HG03457 (cell line): ENCODE measurements around the gene APOE.
"Not testable (repeated sequence)": the region's sequence is repeated elsewhere in the genome, so short reads cannot be mapped to it uniquely, and the experiment has no call there.

Experiments
- ATAC-seq: cut with Tn5 transposase; IDR thresholded peaks from one replicate; pipeline ENCODE4 v1.9.1; 2021; ENCODE audit warnings: moderate number of reproducible peaks; ENCODE audit not compliant: unreplicated experiment

The APOE gene

DNA sequence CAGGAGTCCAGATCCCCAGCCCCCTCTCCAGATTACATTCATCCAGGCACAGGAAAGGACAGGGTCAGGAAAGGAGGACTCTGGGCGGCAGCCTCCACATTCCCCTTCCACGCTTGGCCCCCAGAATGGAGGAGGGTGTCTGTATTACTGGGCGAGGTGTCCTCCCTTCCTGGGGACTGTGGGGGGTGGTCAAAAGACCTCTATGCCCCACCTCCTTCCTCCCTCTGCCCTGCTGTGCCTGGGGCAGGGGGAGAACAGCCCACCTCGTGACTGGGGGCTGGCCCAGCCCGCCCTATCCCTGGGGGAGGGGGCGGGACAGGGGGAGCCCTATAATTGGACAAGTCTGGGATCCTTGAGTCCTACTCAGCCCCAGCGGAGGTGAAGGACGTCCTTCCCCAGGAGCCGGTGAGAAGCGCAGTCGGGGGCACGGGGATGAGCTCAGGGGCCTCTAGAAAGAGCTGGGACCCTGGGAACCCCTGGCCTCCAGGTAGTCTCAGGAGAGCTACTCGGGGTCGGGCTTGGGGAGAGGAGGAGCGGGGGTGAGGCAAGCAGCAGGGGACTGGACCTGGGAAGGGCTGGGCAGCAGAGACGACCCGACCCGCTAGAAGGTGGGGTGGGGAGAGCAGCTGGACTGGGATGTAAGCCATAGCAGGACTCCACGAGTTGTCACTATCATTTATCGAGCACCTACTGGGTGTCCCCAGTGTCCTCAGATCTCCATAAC lies at the start of gene APOE:
TSS of gene APOE (plus strand) at position 360 of the 724 bp plus-strand sequence. CDS start 829 bp downstream, outside the sequence.
- no peak for ATAC-seq

DNA sequence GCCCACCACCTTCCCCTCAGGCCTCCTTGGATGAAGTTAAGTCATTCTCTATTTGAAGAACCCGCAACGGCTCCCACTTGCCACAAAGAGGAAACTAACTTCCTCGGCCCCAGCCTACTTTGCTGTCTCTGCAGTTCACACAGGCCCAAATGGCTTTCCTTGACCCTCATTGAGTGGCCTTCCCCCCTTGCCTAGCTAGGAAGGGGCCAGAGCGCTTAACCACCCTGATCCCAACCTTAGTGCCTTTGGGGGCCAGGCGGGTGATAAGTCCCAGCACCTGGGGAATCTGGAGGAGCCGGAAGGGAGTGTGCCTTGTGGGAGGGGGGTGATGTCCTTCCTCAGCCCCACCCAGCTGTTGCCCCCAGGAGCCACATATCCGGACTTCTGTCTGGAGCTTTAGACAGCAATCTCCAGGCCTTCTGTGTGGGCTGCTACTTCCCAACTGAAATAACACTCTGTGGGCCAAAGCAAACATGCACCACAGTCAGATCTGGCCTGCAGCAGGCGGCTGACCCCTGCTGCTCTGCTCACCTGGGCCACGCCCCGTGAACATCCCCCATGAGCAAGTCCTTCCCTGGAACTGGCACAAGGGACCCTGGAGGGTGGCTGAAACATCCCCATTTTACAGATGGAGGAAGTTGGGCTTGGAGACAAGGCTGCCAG lies 49.0 kb upstream of the APOE start:
- no peak for ATAC-seq

GRCh38 chr19:44857837-44858236 lies 47.8 kb upstream of the APOE start:
- ATAC-seq, result no peak

DNA sequence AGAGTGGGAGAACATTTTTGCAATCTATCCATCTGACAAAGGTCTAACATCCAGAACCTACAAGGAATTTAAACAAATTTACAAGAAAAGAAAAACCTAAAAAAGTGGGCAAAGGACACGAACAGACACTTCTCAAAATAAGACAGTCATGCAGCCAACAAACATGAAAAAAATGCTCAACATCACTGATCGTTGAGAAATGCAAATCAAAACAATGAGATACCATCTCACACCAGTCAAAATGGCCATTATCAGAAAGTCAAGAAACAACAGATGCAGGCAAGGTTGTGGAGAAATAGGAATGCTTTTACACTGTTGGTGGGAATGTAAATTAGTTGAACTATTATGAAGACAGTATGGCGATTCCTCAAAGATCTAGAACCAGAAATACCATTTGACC lies 44.0 kb upstream of the APOE start:
- not testable (repeated sequence) for ATAC-seq

- no peak for ATAC-seq
Measured at GRCh38 chr19:44863990-44864389, 41.6 kb upstream of the APOE start.

- ATAC-seq, result no peak
Measured at GRCh38 chr19:44865196-44865767, 40.3 kb upstream of the APOE start.

DNA sequence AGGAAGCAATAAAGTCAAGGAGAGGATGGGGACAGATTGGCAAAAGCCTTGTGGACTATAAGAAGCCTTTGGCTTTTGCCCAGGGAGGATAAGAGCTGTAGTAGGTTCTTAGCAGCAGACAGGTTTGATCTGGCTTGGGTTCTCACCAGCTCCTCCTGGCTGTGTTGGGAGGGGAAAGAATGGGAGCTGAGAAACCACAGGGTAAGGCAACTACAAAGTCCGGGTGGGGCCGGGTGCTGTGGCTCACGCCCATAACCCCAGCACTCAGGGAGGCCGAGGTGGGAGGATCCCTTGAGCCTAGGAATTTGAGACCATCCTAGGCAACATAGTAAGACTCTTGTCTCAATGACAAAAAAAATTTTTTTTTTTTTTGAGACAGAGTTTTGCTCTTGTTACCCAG lies 38.9 kb upstream of the APOE start:
- ATAC-seq, result no peak

GRCh38 chr19:44867578-44867977 lies 38.0 kb upstream of the APOE start:
- ATAC-seq, result no peak

DNA sequence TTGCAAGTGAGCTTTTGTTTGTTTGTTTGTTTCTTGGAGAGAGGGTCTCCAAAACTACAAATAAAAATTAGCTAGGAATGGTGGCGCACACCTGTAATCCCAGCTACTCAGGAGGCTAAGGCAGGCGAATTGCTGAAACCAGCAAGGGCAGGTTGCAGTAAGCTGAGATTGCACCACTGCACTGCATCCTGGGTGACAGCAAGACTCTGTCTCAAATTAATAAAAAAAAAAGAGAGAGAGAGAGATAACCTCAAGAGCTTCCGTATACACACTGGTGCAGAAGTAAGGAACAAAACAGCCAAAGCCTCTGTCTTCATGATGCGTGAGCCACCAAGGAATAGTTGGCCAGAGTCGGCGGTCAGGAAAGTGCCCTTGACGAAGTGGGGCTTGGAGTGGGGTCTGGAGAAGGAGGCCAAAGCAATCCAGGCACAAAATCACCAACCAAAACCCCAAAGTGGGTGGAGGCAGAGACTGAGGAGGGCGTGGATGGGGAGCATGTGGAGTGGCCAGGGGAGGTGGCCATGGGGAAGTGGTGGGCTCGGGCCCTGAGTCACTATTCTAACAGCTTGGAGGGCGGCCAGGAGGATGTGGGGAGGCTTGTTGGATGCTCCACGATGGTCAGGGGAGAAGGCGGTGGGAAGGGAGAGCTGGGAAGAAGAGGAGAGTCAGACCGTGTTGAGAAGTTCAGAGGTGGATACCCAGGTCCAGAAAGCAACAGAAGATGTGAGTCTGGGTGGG lies 35.7 kb upstream of the APOE start:
- ATAC-seq, result no peak

- no peak for ATAC-seq
Measured at GRCh38 chr19:44871809-44872208, 33.8 kb upstream of the APOE start.

DNA sequence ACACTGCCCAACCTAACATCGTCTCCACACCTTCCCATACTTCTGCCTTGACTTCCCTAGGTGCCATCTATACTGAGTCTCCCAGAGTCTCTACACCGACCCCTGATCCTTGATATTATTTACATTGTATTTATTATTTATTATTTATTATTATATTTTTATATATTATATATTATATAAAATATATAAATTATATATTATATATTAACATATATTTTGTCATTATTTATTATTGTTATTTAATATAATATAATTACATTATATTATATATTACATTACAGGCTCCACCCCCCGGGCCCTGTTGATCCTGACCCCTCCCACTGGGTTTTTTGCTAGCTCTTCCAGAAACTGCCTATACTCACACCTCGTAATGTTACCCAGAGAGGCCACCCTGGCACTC lies 32.9 kb upstream of the APOE start:
- ATAC-seq, result no peak

- ATAC-seq, result no peak
Measured at GRCh38 chr19:44874317-44874716, 31.3 kb upstream of the APOE start.

DNA sequence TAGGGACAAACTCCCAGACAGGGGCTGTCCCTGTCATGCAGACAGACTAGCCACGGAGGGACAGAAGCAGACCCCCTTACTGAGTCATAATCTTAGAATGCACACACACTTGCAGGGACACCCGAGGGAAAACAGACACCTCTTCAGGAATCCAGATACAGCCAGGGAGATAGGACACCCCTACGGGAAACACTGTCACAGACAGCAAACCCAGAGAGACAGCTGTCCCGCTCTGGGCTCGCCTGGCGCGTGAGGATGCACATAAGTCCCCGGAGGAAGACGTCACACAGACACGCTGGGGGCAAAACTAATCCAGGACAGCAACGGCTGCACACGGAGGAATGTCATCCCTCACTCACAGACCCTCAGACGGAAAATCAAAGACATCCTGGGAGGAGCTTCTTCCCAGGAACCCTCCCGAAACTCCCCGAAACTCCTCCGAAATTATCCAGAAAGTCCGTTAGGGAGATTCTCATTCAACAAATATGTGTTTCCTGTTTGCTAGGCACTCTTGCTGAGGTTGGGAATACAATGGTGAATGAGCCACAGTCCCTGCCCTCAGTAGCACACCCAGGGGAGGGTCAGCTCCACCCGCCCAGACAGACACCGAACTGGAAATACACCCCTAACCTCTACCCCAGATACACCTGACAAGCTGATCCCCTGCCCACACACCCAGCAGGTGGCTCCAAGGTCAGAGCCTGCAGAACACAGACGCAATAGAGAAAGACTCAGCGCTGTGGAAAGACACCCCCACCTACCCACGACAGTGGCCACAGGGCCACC lies 29.7 kb upstream of the APOE start:
- ATAC-seq, result no peak

DNA sequence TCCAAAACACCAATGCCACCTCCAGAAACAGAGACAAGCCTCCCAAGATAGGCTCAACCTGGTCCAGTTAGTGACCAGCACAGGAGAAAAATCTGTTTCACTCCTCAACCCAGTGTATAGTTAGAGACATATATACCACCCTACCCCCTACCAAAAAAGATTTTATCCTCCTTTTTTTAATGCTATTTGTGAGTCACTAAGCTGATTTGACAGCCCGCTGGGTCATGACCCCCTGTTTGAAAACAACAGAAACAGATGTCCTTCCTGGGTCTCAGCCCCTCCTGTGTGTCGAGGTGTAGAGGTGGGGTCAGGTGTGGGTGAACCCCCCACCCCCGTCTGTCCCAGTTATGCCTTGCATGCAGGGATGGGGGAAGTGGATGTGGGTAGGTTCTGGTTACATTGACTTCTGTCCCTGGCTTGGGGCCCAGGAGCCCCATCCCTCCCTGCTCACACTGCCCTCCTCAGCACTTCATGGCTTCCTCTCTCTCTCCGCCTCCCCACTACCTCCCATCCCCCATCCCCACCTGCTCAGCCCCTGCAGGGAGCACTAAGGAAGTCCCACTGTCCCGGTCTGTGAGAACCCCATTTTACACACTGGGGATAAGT lies 28.6 kb upstream of the APOE start:
- no peak for ATAC-seq

DNA sequence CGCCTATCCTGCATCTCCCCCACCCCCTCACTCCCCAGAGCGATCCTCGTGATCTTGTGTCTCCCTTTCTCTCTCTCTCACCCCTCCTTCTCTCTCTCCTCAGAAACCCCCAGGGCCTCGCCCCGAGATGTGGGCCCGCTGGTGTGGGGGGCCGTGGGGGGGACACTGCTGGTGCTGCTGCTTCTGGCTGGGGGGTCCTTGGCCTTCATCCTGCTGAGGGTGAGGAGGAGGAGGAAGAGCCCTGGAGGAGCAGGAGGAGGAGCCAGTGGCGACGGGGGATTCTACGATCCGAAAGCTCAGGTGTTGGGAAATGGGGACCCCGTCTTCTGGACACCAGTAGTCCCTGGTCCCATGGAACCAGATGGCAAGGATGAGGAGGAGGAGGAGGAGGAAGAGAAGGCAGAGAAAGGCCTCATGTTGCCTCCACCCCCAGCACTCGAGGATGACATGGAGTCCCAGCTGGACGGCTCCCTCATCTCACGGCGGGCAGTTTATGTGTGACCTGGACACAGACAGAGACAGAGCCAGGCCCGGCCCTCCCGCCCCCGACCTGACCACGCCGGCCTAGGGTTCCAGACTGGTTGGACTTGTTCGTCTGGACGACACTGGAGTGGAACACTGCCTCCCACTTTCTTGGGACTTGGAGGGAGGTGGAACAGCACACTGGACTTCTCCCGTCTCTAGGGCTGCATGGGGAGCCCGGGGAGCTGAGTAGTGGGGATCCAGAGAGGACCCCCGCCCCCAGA lies 27.3 kb upstream of the APOE start:
- ATAC-seq, result no peak

DNA sequence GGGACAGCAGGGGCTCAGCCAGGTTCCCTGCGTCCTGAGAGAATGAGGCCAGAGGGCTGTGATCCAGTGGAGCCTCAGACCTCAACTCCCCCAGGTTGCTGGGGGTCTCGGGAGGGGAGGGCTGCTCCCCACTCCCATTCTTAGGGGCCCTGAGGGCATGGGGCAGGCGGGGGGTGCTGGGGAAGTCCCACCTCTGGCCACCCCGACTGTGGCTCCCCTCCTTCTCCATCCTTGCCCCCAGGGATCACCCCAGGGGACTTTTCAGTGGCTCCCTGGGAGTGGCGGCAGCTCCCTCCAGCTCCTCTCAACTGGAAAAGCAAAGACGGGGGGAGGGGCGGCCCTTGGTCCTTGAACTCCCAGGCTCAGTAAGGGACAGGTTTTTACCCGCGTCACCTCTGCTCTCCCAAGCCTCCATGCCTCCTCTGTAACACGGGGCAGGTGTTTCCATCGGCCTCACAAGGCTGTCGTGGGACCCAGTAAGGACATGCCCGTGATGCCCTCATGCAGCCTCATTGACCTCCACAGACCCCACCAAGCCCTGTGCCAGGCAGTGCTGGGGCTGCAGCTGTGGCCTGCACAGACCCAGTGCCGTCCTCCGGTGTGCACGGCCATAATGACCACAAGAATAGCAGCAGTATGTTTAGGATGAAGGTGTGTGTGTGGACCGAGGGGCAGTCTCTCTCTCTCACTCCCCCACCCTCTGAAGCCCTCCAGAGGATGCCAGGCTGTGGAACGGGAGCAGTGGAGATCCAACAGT lies 26.1 kb upstream of the APOE start:
- ATAC-seq, result no peak

DNA sequence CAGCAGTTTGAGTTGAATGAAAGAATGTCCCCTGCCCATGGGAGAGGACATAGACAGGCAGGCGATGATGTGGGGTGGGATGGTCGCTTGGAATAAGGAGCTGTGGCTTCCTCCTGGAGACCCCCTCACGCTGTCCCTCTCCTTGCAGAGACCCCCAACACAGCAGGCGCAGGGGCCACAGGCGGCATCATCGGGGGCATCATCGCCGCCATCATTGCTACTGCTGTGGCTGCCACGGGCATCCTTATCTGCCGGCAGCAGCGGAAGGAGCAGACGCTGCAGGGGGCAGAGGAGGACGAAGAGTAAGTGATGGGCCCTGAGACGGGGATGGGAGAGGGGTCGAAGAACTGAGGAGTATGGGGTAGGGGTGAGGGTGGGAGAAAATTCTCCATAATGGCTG lies 23.5 kb upstream of the APOE start:
- ATAC-seq, result no peak

- ATAC-seq, result not testable (repeated sequence)
Measured at GRCh38 chr19:44882619-44883397, 22.8 kb upstream of the APOE start.
